Activated CD8-positive, alpha-beta memory T cell treated with anti-CD3 and anti-CD28 coated beads, Interleukin-2, amount 50 U/mL, for 24 hours (primary cell): Measurements from ENCODE around the gene EPHA2.

Source experiments
- DNase-seq: peaks from one replicate; pipeline ENCODE4 v3.0.0-alpha.2; 2020; ENCODE audit errors: extremely low read depth

Gene EPHA2

DNA sequence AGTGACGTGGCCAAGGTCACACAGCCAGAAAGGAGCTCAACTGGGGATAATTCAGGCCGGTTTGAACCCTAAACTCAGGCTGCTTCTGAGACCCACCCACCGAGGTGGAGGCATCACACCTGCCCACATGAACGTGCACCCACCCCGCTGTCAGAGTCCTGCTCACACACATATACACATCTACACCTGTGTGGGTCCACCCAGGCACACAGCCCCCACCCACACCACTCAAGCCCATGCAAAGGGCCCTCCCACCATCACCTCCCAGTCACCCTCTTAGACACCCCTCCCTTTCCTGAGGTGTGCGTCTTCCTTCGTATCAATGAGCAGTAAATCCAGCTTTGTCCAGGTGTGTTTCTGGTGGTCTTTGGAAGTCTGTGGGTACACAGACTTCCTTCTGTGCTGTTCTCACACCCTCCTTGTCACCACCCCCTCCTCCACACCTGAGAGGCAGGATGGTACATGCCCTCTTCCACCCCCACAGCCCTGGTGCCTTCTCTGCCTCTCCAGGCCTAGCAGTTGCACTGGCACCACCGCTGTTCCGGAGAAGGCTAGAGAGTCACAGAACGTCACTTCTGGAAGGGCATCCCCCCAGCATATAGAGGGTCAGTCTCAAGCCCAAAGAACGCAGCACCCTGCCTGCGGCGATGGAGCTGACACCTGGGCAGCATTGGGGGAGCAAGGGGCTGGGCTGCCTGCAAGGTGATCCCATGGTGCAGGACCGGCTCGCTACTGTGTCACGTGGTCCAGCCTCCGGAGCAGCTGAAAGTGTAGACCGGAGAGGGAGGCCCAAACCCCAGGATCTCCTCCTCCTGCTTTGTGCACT is 63.6 kb downstream of the EPHA2 start:
- no peak for DNase-seq

DNA sequence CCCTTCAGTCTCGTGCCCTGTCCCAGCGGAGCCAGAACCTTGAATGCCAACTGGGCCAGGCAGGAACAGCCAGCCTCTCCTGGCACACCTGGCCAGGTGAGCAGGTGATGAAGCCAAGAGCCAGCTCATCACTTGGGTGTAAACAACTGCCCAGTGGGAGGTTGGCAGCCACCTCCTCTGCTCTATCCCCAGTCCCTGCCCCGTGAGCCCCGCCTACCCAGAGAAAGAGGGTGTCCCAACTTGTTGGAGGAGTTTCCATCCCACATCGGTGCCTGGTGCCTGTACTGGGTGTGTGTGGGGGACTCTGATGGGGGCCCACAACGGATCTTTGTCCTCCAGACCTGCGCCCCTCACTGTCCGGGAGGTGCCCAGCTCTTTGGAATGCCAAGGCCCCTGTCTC is 64.6 kb downstream of the EPHA2 start:
- no peak for DNase-seq

DNA sequence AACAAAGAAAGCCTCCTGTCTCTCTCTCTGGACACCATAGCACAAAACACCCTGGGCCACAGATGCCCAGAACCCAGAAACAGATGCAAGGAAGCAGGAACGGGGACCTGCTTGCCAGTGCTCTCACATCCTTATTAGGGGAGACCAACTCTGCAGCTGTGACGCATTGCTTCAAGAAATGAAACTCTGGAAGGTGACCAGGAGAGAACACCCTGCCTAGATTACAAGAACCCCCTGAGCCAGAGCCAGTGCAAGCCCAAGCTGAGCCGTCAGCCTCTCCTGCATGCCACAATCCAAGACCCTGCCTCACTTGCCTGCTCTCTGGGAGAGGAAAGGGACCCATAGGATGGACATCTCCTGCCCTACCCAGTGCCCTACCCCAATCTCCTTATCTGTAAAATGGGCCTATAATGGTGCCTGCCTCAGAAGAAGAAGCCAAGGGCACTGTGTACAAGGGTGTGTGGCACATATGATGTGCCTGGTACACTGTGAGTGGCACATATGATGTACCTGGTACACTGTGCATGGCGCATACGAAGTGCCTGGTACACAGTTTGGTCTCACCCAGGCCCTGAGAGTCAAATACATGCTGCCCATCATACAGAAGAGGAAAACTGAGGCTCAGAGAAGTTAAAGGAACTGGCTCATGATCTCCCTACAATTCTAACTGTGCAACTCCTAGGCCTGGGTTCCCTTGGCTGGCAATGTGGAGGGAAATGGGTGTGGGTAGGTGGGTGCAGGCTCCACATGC is 65.6 kb downstream of the EPHA2 start:
- DNase-seq = no peak

DNA sequence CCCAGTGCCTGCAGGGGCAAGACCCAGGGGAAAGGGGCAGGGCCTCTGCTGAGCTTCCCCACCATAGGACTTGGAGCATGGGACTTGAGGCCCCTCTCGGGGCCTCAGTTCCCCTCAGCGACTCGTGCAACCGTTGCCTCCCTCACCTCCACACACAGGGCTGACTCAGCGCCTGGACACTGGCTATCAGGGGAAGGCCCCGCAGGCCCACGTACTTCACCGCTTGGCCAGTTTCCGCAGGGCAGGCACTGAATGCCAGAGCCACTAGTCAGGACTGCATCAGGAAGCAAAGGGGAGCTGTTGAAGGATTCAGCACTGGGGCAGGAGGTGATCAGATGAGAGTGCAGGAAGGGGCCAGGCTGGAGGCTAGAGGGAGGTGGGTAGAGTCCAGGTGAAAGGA is 66.9 kb downstream of the EPHA2 start:
- no peak for DNase-seq

DNA sequence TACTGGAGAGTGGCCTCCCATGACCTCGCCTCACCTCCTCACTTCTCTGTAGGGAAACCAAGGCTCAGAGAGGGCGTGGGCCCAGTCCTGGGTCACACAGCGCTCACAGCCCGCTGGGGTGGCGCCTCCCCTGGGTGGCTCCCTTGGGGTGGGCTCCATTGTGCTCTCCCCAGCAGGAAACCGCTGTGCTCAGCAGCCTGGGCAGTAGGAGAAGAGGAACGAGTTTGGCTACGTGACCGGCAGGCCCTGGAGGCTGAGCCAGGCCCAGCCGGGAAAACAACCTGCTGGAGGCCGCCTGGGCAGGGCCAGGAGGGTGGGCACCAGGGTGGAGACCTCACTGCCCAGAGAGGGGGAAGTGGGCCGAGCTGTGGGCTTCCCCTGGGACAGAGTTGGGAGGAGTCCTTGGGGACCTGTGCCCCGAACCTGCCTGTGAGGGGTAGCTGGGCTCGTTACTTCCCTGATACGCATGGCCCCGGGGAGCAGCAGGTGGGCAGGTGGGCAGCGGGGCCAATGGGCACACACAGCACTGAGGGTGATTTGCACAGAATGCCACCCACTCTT is 67.4 kb downstream of the EPHA2 start:
- no peak for DNase-seq

DNA sequence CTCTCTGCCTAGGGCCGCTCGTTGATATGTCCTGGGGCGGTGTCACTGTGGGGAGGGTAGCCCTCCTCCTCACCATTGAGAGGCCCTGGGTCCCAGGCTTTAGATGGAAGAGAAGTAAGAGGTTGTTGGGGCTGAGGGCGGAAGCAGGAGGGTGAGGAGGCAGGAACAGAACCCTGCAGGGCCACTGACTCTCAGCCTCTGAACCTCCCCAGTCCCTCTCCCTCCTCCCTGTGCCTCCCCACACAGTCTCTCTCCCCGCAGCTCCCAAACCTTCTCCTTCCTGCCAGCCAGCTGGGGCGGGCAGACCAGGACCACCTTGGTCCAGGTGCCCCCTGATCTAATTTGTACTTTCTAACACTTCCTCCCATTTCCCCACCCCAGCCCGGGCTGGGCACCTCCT is 68.1 kb downstream of the EPHA2 start:
- no peak for DNase-seq

DNA sequence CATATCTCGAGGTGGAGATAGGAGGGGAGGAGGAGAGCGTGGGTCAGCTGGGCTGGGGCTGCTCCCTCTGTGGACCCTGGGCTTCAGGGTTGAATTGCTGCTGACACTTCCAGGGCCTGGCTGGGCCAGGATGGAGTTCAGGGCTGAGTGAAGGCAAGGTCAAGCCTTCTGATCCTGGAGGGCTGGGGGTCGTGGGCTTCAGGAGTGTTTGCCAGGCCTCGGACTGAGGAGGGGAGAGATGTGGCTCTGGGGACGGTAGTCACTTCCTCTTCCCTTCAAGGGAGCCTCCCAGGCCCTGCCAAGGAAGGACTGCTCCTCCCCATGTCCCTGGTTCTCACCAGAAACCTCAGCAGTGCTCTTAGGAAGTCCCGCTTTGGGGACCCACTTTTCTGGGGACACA is 70.3 kb downstream of the EPHA2 start:
- no peak for DNase-seq

DNA sequence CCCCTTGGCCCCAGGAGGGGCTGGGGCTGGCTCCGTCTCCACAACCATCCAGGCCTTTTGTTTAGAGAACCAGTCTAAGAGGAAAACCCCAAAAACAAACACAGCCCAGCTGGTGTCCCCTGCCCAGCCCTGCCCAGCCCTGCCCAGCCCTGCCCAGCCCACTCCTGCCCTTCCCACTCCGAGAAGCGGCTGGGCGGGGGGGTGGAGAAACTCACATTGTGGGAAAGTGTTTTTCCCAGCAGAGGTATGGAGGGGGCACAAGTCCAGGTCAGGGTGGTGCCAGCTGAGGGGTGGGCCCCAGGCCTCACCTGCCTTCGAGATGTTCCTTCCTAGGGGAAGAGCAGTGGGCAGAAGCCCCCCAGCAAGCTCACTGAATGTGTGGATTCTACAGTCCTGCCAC is 72.4 kb downstream of the EPHA2 start:
- no peak for DNase-seq

DNA sequence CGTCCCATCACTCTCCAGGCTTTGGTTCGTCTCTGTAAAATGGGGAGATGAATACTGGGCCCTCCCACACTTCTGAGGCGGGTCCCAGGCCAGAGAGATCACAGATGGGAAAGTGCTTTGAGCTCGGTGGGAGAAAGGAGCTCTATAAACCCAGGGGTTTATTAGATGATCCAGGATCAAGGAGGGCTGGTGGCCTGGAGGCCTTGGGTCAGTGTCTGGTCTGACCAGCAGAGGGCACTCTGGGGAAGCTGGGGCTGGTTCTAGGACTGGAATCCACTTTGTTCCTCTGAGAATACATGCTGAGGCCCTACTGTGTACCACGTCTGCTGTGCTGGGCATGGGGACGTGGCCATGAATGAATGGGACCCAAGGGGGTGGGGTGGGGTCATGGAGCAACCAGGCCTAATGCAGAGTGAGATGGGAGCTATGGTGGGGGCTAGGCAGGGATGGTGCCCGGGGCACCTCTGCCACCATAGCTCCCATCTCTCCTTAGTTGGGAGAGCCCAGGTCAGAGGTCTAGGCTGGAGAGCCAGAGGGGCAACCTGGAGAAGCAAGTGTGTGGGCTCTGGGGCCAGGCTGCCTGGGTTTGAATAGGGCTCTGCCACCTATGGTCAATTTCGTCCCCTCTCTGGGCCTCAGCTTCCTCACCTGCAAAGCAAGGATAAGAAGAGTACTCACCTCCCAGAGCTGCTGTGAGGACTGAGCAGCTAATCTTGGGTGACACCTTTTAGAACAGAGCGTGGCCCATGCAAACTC is 73.4 kb downstream of the EPHA2 start:
- peak; percentile 23 for DNase-seq

DNA sequence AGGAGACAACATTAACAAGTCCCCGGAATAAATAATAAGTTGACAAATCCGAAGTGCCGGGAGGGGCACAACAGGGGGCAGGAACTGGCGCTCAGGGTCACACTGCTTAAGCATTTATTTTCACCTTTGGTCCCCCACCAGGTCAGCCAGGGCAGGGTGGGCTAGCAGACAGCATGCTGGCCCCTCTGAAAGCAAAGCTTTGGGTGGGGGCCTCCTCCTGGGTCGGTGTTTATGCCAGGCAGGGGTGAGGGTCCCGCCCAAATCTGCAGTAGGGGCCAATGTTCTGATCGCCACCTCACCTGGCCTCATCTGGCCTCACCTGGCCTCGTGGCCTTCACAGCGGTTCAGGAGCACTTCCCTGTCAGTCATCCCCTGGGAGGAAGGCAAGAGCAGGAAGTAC is 74.2 kb downstream of the EPHA2 start:
- DNase-seq = no peak

DNA sequence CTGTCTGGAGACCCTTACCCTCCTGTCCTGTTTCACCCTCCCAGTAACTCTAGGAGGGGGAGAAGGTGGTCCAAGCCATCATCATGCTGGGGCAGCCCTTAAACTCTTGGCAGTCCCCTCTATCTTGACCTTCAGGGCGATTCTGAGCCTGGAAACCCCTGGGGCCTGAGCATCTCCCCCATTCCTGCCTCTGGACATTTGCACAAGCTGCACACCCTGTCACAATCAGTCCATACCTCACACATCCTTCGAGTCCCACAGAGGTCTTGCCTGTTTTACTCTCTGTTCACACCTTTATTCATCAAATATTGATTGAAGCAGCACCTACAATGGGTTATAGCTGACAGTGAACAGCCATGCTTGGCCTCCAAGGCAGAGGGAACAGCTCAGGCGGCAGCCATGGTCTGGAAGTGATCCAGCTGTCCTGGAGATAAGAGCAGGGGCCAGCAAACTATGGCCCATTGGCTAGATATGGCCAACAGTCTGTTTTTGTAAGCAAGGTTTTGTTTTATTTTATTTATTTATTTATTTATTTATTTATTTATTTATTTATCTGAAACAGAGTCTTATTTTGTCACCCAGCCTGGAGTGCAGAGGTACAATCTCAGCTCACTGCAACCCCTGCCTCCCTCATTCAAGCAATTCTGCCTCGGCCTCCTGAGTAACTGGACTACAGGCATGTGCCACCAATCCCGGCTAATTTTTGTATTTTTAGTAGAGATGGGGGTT is 75.3 kb downstream of the EPHA2 start:
- no peak for DNase-seq

DNA sequence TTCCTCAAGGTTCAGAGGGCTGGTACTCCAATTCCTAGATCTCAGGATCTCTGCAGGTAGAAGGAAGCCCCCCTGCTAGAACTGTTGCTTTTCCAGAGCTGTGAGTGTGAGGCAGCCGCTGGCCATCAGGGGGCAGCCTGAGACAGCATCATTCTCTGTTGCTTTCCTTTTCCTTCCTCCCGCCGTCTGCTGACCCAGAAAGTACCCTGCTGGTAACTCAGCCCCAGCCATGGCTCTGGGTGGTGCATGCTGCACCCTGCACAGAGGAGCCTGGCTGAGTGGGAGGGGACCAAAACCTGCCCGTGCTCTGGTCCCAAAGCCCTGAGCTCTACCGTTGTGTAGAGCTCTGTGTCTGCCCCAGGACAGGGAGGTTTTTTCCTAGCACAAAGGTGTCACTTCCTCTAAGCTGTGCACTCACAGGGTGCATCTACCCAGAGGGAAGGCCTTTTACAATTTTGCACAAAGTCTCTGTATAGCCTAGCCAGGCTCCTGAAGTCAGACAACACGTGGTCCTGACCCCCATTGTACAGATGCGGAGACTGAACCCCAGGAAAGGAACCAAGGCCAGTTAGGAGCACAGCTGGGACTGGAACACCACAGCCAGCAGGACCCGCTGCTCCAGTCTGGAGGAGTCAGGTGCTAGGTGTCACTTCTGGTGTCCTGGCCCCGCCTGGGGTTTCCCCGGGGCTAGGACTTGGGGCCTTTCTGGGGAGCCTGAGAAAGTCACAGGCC is 76.8 kb downstream of the EPHA2 start:
- DNase-seq = peak; percentile 40

DNA sequence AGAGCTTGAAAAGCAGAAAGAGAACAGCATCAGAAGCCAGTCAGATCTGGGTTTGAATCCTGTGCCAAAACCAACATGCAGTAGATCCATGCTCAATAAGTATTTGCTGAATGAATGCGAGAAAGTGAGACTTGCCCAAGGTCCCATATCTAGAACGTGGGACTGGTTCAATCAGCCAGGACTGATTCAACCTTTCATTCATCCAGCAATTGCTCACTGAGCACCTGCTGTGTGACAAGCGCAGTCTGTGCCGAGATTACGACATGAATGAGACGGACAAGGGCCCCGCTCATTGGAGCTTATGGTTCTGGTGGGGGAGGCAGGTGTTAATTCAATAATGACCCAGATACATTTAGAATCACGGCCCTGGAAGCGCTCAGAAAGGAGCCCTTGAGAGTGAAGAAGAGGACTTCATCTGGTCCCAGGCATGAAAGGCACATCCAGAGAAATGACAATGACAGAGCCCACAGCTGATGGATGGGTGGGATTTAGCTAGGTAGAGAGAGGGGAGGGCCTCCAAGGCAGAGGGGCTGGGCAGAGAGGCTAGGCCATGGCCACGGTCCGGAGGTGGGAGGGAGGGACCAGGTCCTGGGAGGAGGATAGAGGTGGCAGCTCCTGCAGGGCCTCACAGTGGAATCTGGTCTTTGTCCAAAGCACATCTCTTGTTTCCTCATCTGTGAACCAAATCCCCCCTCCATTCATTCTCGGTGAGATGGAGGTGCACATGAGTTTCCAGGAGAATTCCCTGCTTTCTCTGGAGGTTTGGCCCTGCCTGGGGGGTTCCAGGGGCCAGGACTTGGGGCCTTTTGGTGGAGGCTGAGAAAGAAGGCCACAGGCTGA is 78.2 kb downstream of the EPHA2 start:
- DNase-seq = no peak

DNA sequence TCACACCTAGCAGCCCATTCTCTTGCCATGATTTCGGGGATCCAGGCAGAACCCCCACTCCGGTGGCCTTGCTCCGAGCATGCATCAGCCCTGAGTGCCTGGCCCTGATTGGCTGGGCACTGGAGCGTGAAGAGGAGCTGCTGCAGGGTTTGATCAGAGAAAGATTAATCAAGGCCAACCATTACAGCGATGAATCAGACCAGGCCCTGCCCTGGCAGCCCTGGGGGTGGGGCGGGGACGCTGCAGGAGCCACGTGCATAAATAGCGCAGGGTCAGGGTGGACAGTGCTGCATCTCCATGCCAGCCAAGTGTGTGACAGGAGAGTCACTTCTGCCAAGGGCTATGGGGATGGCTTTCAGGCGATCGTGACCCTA is 79.0 kb downstream of the EPHA2 start:
- no peak for DNase-seq

DNA sequence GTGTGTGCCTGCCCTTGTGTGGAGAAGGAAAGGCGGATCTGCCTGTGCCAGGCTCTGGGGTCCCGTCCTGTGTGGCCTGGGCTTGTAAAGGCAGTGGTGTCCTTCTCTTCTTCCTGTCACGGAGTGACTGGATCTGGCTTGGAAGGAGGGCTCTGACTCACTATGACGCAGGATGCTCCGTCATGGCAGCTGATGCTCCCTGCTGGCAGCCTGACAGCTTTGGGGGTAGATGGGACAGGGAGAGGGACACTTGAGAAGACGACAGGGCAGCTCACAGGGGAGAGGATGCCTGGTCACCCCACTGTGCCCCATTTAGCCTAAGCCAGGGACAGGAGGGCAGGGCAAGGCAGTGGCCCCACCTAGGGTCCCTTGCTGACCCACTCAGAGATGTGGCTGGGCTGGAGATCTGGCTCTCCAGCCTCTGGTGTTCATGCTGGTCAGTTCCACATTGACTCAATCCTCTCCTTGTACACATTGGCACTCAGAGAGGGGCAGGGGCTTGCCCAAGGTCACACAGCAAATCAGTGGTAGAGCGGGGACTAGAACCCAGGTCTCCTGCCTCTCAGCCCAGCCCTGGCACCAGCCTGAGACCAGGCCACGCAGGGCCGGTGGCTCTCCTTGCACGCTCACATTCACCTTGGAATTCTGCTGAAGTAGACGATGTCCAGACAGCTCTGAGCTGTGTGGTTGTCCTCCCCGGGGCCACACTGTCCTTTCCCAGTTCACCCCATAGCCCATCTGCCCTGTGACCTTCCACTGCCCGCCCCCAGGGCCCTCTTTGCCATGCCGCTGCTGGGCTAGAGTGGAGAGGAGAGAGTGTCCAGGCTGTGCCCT is 79.6 kb downstream of the EPHA2 start:
- no peak for DNase-seq

DNA sequence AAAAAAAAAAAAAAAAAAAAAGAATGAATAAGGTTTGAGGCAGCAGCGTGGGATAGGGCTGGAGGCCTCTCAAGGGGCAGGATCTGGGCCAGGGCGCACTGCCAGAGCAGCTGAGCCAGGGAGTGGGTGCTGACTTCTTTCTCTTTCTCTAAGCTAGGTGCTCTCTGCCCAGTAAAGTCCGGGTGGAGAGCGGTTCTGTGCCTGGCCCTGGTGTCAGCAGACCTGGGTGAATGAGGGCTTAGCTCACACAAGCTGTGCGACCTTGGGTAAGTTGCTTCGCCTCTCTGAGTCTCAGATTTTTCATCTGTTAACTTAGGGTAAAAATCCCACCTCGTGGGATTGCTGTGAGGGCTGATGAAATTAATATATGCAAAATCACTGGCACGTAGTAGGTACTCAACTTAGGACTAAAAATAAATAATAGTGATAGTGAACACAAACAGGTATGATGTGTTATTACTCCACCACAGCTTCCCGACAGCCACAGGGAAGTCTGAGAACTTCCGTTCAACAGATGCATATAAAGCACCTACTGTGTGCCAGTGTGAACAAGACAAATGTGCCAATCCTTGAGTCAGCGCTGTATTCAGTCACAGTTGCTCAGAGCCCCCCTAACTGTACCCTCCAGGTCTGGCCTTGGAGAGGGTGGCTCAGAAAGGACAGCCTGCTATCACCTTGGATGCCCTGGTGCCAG is 80.4 kb downstream of the EPHA2 start:
- no peak for DNase-seq
